ENCODE measurements around the gene RNF144A. TPM values are rescaled to one million over a fixed set of nuclear protein-coding genes. Genes with fewer than 3 reads are reported as not detected.

Gene RNF144A
- total and polyA plus RNA-seq, 2 of the 13 experiments (the other 11 are each of a cell fraction or from before 2014, with no cell fraction given), result 13.9 to 16.5 TPM

GRCh38 chr2:7047661-7048060 lies 130.4 kb downstream of the RNF144A start:
- intact Hi-C loops (cut with micrococcal nuclease; ENCODE audit: unreplicated experiment), result no loop called here
- Histone ChIP-seq H3K36me3 (replicated peaks in 1 of 2; ENCODE audit: control insufficient read depth in 1 of 2, insufficient read depth in 2 of 2, low read length in 2 of 2) (0 out of 5 replicates have a peak, but pooled peaks cover 0 to 8% of the 10 kb centered on the region in 2 experiments), H3K9ac (ENCODE audit: insufficient read depth, low read depth, low read length) (no peak overlapping the region), H3K4me2 (ENCODE audit: low read depth, low read length) (no peak overlapping the region), H3K27me3 (ENCODE audit: control insufficient read depth in 1 of 2, insufficient read depth in 2 of 2, low read length in 2 of 2) (no peaks in the 10 kb centered on the region), H3K79me2 (ENCODE audit: insufficient read depth, low read length) (no peaks in the 10 kb centered on the region), H2AFZ (ENCODE audit: low read length) (no peak overlapping the region), H4K20me1 (ENCODE audit: insufficient read depth, low read length) (no peaks in the 10 kb centered on the region), H3K9me3 (ENCODE audit: low read length) (no peaks in the 10 kb centered on the region), H3K4me3 (replicated peaks in 1 of 3; ENCODE audit: insufficient read depth in 1 of 3, low read depth in 2 of 3, low read length in 3 of 3) (no peak overlapping the region), H3K27ac (ENCODE audit: extremely low read length, insufficient read depth, low read length) (no peak overlapping the region), H3K4me1 (ENCODE audit: insufficient read depth, low read length) (no peaks in the 10 kb centered on the region)
- no peak for DNase-seq (ENCODE audit: low spot score)
- 62% methylated on average over 3 of the region's 3 CpGs for WGBS (ENCODE audit: low lambda C conversion rate)
- ChIA-PET POLR2A (no interaction called here), CTCF (ENCODE audit: low intra/inter-chr PET ratio, low total read pairs) (no interaction called here)
- ATAC-seq, result no peak
- BruUV-seq (replicated peaks), result no TSS peak
- TF ChIP-seq ZNF816 (CRISPR knock-in tag; IDR thresholded peaks at IDR 0.05; ENCODE audit: borderline replicate concordance), result no peak
- no peak for TF ChIP-seq TBX3 (IDR thresholded peaks at IDR 0.05; ENCODE audit: borderline replicate concordance)
- TF ChIP-seq MEF2D (CRISPR knock-in tag; IDR thresholded peaks at IDR 0.05), result no peak
- TF ChIP-seq ZNF225 (CRISPR knock-in tag; IDR thresholded peaks at IDR 0.05), result no peak
- TF ChIP-seq SSRP1 (CRISPR knock-in tag; IDR thresholded peaks at IDR 0.05), result no peak
- TF ChIP-seq MYPOP (CRISPR knock-in tag; IDR thresholded peaks at IDR 0.05), result no peak
- no peak for TF ChIP-seq ZNF207 (IDR thresholded peaks at IDR 0.05; ENCODE audit: borderline replicate concordance)
- no peak for TF ChIP-seq ZNF557 (CRISPR knock-in tag; IDR thresholded peaks at IDR 0.05)
- no peak for TF ChIP-seq TCF12 (IDR thresholded peaks at IDR 0.05)
- no peak for TF ChIP-seq TCF12 (CRISPR knock-in tag; IDR thresholded peaks at IDR 0.05)
- in situ Hi-C loops (cut with HindIII; ENCODE audit: extremely low pct_ligation_motif_present, low pct_unique_long_range_greater_than_20kb), result no loop called here
- FAIRE-seq, result no peak

Measured in HepG2 (cell line).